ENCODE results near the gene SDR42E2.
"Not testable (repeated sequence)": the region's sequence is repeated elsewhere in the genome, so short reads cannot be mapped to it uniquely, and the experiment has no call there.

Gene SDR42E2

GRCh38 chr16:22161999-22162655 lies at the start of gene SDR42E2:
Gene SDR42E2, plus strand, starts transcription at chr16:22162506. Its CDS starts 3,077 bp downstream, at chr16:22165583.
- peak; percentile 57 for DNase-seq

DNA sequence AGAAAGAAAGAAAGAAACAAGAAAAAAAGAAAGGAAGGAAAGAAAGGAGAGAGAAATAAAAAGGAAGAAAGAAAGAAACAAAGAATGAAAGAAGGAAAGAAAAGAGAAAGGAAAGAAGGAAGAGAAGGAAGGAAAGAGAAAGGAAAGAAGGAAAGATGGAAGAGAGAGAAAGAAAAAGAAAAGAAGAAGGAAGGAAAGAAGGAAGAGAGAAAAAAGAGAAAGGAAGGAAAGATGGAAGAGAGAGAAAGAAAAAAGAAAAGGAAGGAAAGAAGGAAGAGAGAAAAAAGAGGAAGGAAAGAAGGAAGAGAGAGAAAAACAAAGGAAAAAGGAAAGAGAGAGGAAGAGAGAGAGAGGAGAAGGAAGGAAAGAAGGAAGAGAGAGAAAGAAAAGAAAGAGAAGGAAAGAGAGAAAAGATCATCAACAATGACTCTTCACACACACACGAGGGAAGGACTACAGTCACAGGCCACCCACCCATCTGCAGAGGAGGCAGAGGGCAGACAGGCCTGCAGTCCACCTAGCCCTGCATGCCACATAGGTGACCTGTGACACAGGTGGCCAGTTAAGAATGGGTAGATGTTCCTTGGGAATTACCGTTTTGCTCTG lies 46.1 kb upstream of the SDR42E2 start:
- no peak for DNase-seq

DNA sequence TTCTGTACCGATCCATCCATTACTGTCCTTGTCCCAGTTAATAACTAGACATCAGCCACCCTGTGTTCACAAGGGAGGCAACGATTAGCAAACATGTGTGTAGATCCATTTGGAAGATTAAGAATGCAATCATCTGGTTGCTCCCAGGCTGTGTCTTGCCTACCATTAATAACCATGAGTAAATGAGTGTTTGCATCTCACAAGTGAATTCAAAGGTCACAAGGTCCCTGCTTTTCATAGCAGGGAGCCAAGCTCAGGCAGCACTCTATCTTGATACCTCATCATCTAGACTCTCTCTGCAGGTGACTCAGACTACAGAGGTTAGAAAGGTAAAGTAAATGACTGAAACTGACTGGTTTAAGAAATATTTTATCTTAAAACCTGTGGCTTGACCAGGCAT lies 44.7 kb upstream of the SDR42E2 start:
- no peak for DNase-seq

DNA sequence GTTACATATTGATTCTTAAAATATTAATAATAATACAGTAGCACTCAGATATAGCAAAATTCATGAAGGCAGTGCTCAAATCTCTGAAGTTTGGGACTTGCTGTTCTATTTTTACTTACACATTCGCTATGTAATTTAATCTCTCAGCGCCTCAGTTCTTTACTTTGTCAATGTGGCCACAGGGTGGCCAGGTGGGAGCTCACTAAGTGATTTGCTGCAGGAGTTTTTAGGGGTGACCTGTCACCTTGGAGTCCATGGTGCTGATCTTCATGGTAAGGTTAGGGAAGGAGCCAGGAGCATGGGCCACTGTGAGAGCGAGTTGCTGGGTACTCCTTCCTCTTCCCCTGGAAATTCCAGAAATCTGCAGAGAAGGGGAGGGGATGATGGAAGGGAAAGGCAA lies 41.9 kb upstream of the SDR42E2 start:
- no peak for DNase-seq

DNA sequence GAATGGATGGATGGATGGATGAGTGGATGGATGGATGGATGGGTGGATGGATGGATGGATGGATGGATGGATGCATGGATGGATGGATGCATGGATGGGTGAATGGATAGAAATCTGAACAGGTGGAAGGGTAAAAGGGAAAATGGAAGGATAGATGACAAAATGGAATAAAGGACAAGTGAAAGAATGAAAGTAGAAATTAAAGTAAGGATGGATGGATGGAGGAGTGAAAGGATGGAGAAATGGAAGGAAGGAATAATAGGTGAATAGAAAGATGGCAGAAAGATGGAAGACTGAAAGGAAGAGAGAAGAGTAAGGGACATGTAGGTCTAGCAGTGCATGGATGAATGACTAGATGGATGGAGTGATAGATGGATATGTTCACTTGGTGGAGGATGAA lies 40.1 kb upstream of the SDR42E2 start:
- no peak for DNase-seq

DNA sequence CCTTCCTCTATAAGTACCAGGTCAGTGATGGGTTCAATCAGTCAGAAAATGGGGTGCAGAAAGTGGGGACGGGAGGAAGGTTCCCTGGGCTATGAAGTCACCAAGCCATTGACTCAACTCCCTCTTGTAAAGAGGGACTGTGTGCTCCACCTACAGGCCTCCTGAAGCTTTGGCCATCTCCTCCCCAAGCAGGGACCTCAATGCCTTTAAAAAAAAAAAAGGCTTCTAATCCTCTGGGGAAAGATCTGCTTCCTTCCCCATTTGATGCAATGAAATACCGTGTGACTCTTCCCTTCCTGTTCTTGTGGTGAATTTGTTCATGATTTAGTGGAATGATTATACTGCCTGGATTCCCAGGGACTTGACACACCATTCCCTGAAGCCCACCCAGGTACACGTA lies 39.2 kb upstream of the SDR42E2 start:
- no peak for DNase-seq

- no peak for DNase-seq
Measured at GRCh38 chr16:22123759-22124490, 38.4 kb upstream of the SDR42E2 start.

DNA sequence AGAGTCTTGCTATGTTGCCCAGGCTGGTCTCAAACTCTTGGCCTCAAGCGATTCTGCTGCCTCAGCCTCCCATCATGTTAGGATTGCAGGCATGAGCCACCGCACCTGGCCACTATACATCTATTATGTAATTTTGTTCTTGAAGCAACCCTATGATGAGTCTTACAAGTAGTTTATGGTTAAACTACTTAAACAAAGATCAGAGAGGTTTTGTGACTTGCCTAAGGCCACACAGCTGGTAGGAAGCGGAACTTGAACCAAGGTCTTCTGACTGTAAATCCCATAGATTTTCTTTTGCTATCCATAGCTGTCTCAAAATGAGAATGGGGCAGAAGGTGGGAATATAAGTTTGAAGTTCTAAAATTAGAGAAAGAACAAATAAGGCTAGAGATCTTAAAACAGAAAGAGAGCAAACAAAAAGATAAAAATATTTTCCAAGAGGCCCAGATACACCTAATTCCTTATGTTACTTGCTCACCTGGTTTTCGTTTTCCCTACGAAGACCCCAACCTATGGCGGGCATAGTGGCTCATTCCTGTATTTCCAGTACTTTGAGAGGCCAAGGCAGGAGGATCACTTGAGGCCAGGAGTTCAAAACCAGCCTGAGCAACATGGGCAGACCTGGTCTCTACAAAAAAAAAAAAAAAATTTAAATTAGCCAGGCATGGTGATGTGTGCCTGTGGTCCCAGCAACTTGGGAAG lies 37.6 kb upstream of the SDR42E2 start:
- no peak for DNase-seq

GRCh38 chr16:22126037-22126558 lies 36.2 kb upstream of the SDR42E2 start:
- DNase-seq: no peak

- DNase-seq: not testable (repeated sequence)
Measured at GRCh38 chr16:22128537-22128936, 33.8 kb upstream of the SDR42E2 start.

DNA sequence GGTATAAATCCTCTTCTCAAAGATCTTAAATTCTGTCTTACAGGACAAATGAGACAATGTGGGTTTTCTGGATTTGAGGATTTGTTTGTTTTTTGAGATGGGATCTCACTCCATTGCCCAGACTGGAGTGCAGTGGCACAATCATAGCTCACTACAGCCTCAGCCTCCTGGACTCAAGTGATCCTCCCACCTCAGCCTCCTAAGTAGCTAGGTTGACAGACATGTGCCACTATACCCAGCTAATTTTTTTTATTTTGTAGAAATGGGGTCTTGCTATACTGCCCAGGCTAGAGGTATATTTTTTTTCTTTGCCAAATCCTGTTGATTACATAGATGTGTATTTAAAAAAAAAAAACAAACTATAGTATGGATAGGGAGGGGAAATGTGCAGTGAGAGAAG lies 31.8 kb upstream of the SDR42E2 start:
- DNase-seq: no peak

DNA sequence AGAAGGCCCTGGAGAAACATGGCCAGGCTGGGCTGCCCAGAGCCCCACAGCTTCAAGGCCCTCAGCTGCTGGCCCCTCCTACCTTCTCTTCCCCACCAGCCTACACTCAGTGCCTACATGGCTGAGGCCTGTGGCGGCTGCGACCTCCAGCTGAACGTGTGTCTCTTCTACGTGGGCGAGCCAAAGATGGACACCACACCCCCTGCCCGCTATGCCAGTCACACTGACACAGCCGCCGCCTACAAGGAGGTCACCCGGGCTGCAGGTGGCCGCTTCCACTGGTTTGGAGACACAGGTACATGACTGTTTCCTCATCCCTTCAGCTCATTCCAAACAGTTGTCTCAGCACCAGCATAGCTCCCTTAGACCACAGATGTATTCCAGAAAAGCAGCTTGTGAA lies 29.5 kb upstream of the SDR42E2 start:
- no peak for DNase-seq

GRCh38 chr16:22138482-22138881 lies 23.8 kb upstream of the SDR42E2 start:
- no peak for DNase-seq

DNA sequence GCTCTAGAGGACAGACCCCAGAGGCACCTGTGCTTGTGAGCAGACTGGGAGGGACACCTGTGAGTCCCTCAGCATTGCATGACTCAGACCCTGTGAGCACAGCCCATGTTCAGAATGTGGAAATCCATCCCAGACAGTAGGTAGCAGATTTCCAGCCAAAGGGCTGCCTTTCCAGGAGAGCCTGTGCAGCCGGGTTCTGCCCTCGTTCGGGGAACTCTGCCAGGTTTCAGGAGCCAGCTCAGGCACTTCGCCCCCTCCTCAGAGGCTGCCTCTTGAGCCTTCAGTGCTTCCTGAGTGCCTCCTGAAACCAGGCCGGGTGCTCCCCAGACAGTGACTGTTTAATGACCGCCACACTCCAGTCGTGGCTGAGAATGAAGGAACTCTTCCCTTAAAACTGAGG lies 23.3 kb upstream of the SDR42E2 start:
- no peak for DNase-seq

GRCh38 chr16:22139732-22140131 lies 22.6 kb upstream of the SDR42E2 start:
- DNase-seq: no peak

DNA sequence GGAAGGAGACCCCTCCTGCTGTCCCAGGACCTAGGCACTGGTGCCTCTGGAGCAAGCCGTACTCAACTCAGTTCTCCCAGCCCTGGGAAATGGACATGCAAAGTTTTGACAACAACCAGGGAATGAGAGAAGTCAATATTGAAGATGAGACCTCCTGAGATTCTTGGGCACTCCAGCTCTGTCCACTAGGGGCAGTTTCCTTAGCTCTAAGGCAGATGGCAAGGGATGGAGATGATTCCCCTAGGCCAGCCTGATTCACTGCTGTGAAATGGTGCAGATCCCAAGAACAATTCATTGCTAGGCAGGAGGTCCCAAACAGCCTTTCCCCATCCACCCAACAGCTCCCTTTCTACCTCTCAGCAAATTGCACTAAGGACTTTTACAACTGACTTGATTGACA lies 20.5 kb upstream of the SDR42E2 start:
- no peak for DNase-seq

- DNase-seq: no peak
Measured at GRCh38 chr16:22144520-22144919, 17.8 kb upstream of the SDR42E2 start.

- no peak for DNase-seq
Measured at GRCh38 chr16:22147853-22148252, 14.5 kb upstream of the SDR42E2 start.

DNA sequence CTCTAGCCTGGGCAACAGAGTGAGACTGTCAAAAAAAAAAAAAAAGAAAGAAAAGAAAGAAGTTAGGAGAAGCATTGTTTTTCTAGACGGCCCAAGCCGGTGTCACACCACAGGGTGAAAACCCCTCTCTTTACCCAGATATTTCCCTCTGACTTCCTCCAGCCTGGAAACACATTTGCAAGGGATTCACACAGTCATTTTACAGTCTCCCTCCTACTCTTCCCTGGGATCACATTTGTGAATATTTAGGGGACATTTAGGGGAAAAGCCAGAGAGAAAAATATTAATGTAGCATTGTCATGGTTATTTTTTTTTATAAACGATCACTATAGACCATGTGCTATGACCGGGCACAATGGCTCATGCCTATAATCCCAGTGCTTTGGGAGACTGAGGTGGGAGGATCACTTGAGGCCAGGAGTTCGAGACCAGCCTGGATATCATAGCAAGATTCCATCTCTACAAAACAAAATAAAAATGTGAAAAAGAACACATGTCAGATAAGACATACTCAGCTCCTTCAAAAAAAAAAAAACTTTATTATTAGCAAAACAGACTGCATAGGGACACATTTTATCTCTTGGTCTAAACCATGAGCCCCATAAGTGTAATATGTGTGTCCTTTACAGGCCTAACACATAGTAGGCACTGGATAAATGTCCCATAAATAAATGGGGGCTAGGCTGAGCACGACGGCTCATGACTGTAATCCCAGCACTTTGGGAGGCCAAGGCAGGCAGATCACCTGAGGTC lies 10.9 kb upstream of the SDR42E2 start:
- no peak for DNase-seq

DNA sequence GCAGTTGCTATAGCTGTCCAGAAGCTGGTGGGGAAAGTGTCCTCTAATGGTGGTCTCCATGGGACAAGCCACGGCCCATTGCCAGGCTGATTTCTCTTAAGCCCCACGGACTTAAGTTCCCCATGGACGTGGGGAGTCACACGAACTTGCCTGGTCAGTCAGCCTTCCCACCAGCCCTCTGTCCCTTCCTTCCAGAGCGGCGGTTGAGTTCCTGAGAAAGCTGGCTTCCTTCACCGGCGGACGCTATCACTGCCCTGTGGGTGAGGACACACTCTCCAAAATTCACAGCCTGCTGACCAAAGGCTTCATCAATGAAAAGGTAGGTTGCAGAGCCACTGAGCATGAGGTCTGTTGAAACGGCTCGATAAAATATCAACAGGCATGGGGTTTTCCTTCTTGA lies 10.0 kb upstream of the SDR42E2 start:
- DNase-seq: no peak

GRCh38 chr16:22153078-22153477 lies 9.2 kb upstream of the SDR42E2 start:
- not testable (repeated sequence) for DNase-seq

GRCh38 chr16:22161401-22161800 lies 905 bp upstream of the SDR42E2 start:
- DNase-seq: no peak

DNA sequence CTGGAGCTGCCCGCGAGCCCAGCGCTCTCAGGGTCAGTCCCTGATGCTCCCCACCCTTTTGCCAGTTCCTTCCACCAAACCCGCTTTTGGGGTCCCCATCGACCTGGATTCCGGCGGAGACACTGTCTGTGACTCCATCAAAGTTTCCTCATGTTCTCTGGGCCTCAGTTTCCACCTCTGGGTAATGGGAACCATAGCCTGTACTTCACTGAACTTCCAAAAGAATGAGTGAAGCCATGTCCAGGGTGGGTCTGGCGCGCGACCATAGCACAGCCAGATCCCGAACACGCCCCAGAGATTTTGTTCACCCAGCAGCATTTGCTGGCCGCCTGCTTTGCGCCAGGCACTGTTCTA lies 327 bp downstream of the SDR42E2 start:
- DNase-seq: no peak
